ENCODE results near the gene SERP1. TPM values are rescaled to one million over a fixed set of nuclear protein-coding genes. Genes with fewer than 3 reads are reported as not detected.

The SERP1 gene
- total and polyA plus RNA-seq, 2 donors: 77.8 to 94.1 TPM

GRCh38 chr3:150577855-150578254 is 31.6 kb upstream of the SERP1 start:
- Histone ChIP-seq H3K27me3 (ENCODE audit: control insufficient read depth in 2 of 2, insufficient read depth in 1 of 2, low read length in 1 of 2) (no peaks in the 10 kb centered on the region), H3K27ac (ENCODE audit: low read depth in 1 of 2, low read length in 1 of 2) (no peak overlapping the region), H3K4me1 (ENCODE audit: control insufficient read depth in 2 of 2, insufficient read depth in 2 of 2, low read length in 2 of 2) (no peaks in the 10 kb centered on the region), H3K9me3 (ENCODE audit: control insufficient read depth in 2 of 2, insufficient read depth in 1 of 2, low read length in 1 of 2) (no peaks in the 10 kb centered on the region), H3K36me3 (ENCODE audit: control insufficient read depth in 2 of 2, insufficient read depth in 2 of 2, low read length in 1 of 2) (peaks cover 27 to 55% of the 10 kb centered on the region in 2 donors), H3K4me3 (ENCODE audit: low read length in 2 of 2) (no peak overlapping the region)
- no peak for DNase-seq (ENCODE audit: low read depth in 6 of 9, low spot score in 9 of 9)
- WGBS: 99% methylated on average over 1 of the region's 1 CpG

GRCh38 chr3:150567328-150567727 is 21.0 kb upstream of the SERP1 start:
- H3K4me3 ChIP-seq (ENCODE audit: low read length in 2 of 2): no peak overlapping the region
- H3K36me3 ChIP-seq (ENCODE audit: control insufficient read depth in 2 of 2, insufficient read depth in 2 of 2, low read length in 1 of 2): peaks cover 8 to 44% of the 10 kb centered on the region in 2 donors
- DNase-seq (ENCODE audit: low read depth in 6 of 9, low spot score in 9 of 9): no peak
- 98% methylated on average over 1 of the region's 1 CpG for WGBS
- H3K4me1 ChIP-seq (ENCODE audit: control insufficient read depth in 2 of 2, insufficient read depth in 2 of 2, low read length in 2 of 2): no peaks in the 10 kb centered on the region
- no peaks in the 10 kb centered on the region for H3K27me3 ChIP-seq (ENCODE audit: control insufficient read depth in 2 of 2, insufficient read depth in 1 of 2, low read length in 1 of 2)
- no peaks in the 10 kb centered on the region for H3K9me3 ChIP-seq (ENCODE audit: control insufficient read depth in 2 of 2, insufficient read depth in 1 of 2, low read length in 1 of 2)
- no peak overlapping the region for H3K27ac ChIP-seq (ENCODE audit: low read depth in 1 of 2, low read length in 1 of 2)

GRCh38 chr3:150564243-150564642 is 17.9 kb upstream of the SERP1 start:
- Histone ChIP-seq H3K27ac (ENCODE audit: low read depth in 1 of 2, low read length in 1 of 2) (no peak overlapping the region), H3K36me3 (ENCODE audit: control insufficient read depth in 2 of 2, insufficient read depth in 2 of 2, low read length in 1 of 2) (peaks cover 0 to 31% of the 10 kb centered on the region in 2 donors), H3K9me3 (ENCODE audit: control insufficient read depth in 2 of 2, insufficient read depth in 1 of 2, low read length in 1 of 2) (no peaks in the 10 kb centered on the region), H3K4me1 (ENCODE audit: control insufficient read depth in 2 of 2, insufficient read depth in 2 of 2, low read length in 2 of 2) (no peaks in the 10 kb centered on the region), H3K4me3 (ENCODE audit: low read length in 2 of 2) (no peak overlapping the region), H3K27me3 (ENCODE audit: control insufficient read depth in 2 of 2, insufficient read depth in 1 of 2, low read length in 1 of 2) (no peaks in the 10 kb centered on the region)
- 80% methylated on average over 2 of the region's 2 CpGs for WGBS
- DNase-seq (ENCODE audit: low read depth in 6 of 9, low spot score in 9 of 9): no peak

GRCh38 chr3:150557725-150558124 is 11.4 kb upstream of the SERP1 start:
- no peak for DNase-seq (ENCODE audit: low read depth in 6 of 9, low spot score in 9 of 9)
- Histone ChIP-seq H3K9me3 (ENCODE audit: control insufficient read depth in 2 of 2, insufficient read depth in 1 of 2, low read length in 1 of 2) (no peaks in the 10 kb centered on the region), H3K27me3 (ENCODE audit: control insufficient read depth in 2 of 2, insufficient read depth in 1 of 2, low read length in 1 of 2) (no peaks in the 10 kb centered on the region), H3K27ac (ENCODE audit: low read depth in 1 of 2, low read length in 1 of 2) (no peak overlapping the region), H3K4me3 (ENCODE audit: low read length in 2 of 2) (no peak overlapping the region), H3K36me3 (ENCODE audit: control insufficient read depth in 2 of 2, insufficient read depth in 2 of 2, low read length in 1 of 2) (peaks cover 11 to 32% of the 10 kb centered on the region in 2 donors), H3K4me1 (ENCODE audit: control insufficient read depth in 2 of 2, insufficient read depth in 2 of 2, low read length in 2 of 2) (no peaks in the 10 kb centered on the region)
- 95% methylated on average over 1 of the region's 1 CpG for WGBS

- no peaks in the 10 kb centered on the region for H3K4me1 ChIP-seq (ENCODE audit: control insufficient read depth in 2 of 2, insufficient read depth in 2 of 2, low read length in 2 of 2)
- 96% methylated on average over 2 of the region's 2 CpGs for WGBS
Observed at GRCh38 chr3:150556792-150557191, 10.5 kb upstream of the SERP1 start.

GRCh38 chr3:150555859-150556436 is 9.7 kb upstream of the SERP1 start:
- WGBS: 95% methylated on average over 4 of the region's 4 CpGs
- no peaks in the 10 kb centered on the region for H3K27me3 ChIP-seq (ENCODE audit: control insufficient read depth in 2 of 2, insufficient read depth in 1 of 2, low read length in 1 of 2)
- no peaks in the 10 kb centered on the region for H3K9me3 ChIP-seq (ENCODE audit: control insufficient read depth in 2 of 2, insufficient read depth in 1 of 2, low read length in 1 of 2)
- H3K36me3 ChIP-seq (ENCODE audit: control insufficient read depth in 2 of 2, insufficient read depth in 2 of 2, low read length in 1 of 2): peaks cover 11 to 35% of the 10 kb centered on the region in 2 donors
- H3K4me3 ChIP-seq (ENCODE audit: low read length in 2 of 2): no peak overlapping the region
- H3K27ac ChIP-seq (ENCODE audit: low read depth in 1 of 2, low read length in 1 of 2): no peak overlapping the region
- DNase-seq (ENCODE audit: low read depth in 6 of 9, low spot score in 9 of 9): no peak
- H3K4me1 ChIP-seq (ENCODE audit: control insufficient read depth in 2 of 2, insufficient read depth in 2 of 2, low read length in 2 of 2): no peaks in the 10 kb centered on the region

More at GRCh38 chr3:150556792-150557191, 10.5 kb upstream of the SERP1 start:
- H3K27me3 ChIP-seq (ENCODE audit: control insufficient read depth in 2 of 2, insufficient read depth in 1 of 2, low read length in 1 of 2): no peaks in the 10 kb centered on the region
- H3K27ac ChIP-seq (ENCODE audit: low read depth in 1 of 2, low read length in 1 of 2): no peak overlapping the region
- no peak for DNase-seq (ENCODE audit: low read depth in 6 of 9, low spot score in 9 of 9)
- H3K4me3 ChIP-seq (ENCODE audit: low read length in 2 of 2): no peak overlapping the region
- H3K9me3 ChIP-seq (ENCODE audit: control insufficient read depth in 2 of 2, insufficient read depth in 1 of 2, low read length in 1 of 2): no peaks in the 10 kb centered on the region
- H3K36me3 ChIP-seq (ENCODE audit: control insufficient read depth in 2 of 2, insufficient read depth in 2 of 2, low read length in 1 of 2): peaks cover 11 to 35% of the 10 kb centered on the region in 2 donors

GRCh38 chr3:150547045-150547741 is 897 bp upstream of the SERP1 start:
- Histone ChIP-seq H3K4me3 (ENCODE audit: low read length in 2 of 2) (peak overlapping the region; percentile 74 to 79), H3K36me3 (ENCODE audit: control insufficient read depth in 2 of 2, insufficient read depth in 2 of 2, low read length in 1 of 2) (peaks cover 0 to 18% of the 10 kb centered on the region in 2 donors), H3K27ac (ENCODE audit: low read depth in 1 of 2, low read length in 1 of 2) (peak overlapping the region; percentile 93 to 95), H3K4me1 (ENCODE audit: control insufficient read depth in 2 of 2, insufficient read depth in 2 of 2, low read length in 2 of 2) (peaks cover 2 to 8% of the 10 kb centered on the region in 2 donors), H3K27me3 (ENCODE audit: control insufficient read depth in 2 of 2, insufficient read depth in 1 of 2, low read length in 1 of 2) (no peaks in the 10 kb centered on the region), H3K9me3 (ENCODE audit: control insufficient read depth in 2 of 2, insufficient read depth in 1 of 2, low read length in 1 of 2) (no peaks in the 10 kb centered on the region)
- DNase-seq (ENCODE audit: low read depth in 6 of 9, low spot score in 9 of 9): no peak
- 25% methylated on average over 7 of the region's 7 CpGs for WGBS

- H3K36me3 ChIP-seq (ENCODE audit: control insufficient read depth in 2 of 2, insufficient read depth in 2 of 2, low read length in 1 of 2): peaks cover 0 to 18% of the 10 kb centered on the region in 2 donors
- peak overlapping the region; percentile 79 to 95 for H3K4me3 ChIP-seq (ENCODE audit: low read length in 2 of 2)
- DNase-seq (ENCODE audit: low read depth in 6 of 9, low spot score in 9 of 9): peak in 5 of 9 donors; percentile 10 to 56 (median 34)
- H3K4me1 ChIP-seq (ENCODE audit: control insufficient read depth in 2 of 2, insufficient read depth in 2 of 2, low read length in 2 of 2): peaks cover 2 to 8% of the 10 kb centered on the region in 2 donors
- H3K9me3 ChIP-seq (ENCODE audit: control insufficient read depth in 2 of 2, insufficient read depth in 1 of 2, low read length in 1 of 2): no peaks in the 10 kb centered on the region
- under 1% methylated on average over 54 of the region's 54 CpGs for WGBS
- peak overlapping the region; percentile 92 to 98 for H3K27ac ChIP-seq (ENCODE audit: low read depth in 1 of 2, low read length in 1 of 2)
- no peaks in the 10 kb centered on the region for H3K27me3 ChIP-seq (ENCODE audit: control insufficient read depth in 2 of 2, insufficient read depth in 1 of 2, low read length in 1 of 2)
Observed at GRCh38 chr3:150545419-150546225, 674 bp downstream of the SERP1 start.

- WGBS: 2% methylated on average over 1 of the region's 1 CpG
- Histone ChIP-seq H3K27me3 (ENCODE audit: control insufficient read depth in 2 of 2, insufficient read depth in 1 of 2, low read length in 1 of 2) (no peaks in the 10 kb centered on the region), H3K36me3 (ENCODE audit: control insufficient read depth in 2 of 2, insufficient read depth in 2 of 2, low read length in 1 of 2) (peaks cover 0 to 15% of the 10 kb centered on the region in 2 donors), H3K4me1 (ENCODE audit: control insufficient read depth in 2 of 2, insufficient read depth in 2 of 2, low read length in 2 of 2) (peaks cover 2 to 8% of the 10 kb centered on the region in 2 donors), H3K4me3 (ENCODE audit: low read length in 2 of 2) (peak overlapping the region; percentile 79 to 95), H3K27ac (ENCODE audit: low read depth in 1 of 2, low read length in 1 of 2) (no peak overlapping the region), H3K9me3 (ENCODE audit: control insufficient read depth in 2 of 2, insufficient read depth in 1 of 2, low read length in 1 of 2) (no peaks in the 10 kb centered on the region)
- DNase-seq (ENCODE audit: low read depth in 6 of 9, low spot score in 9 of 9): peak in 1 of 9 donors; percentile 8
Observed at GRCh38 chr3:150544726-150545125, 1.6 kb downstream of the SERP1 start.
